K562 (cell line): Measurements from ENCODE around the gene SPTLC1. TPM values are rescaled to one million over a fixed set of nuclear protein-coding genes. Genes with fewer than 3 reads are reported as not detected.

Source experiments
- ATAC-seq: fragments of 200-7000 bp; cut with Tn5 transposase; 3 replicates; pipeline ENCODE4 v1.9.1; 2020; ENCODE audit warnings: moderate library complexity
- BruUV-seq: library from RNA; stranded (reverse); fragments of 400-500 nt; replicated peaks from 2 replicates; lab custom pipeline; 2021; lab: Mats Ljungman, UMichigan
- CTCF ChIA-PET: fragments of 300-600 bp; formaldehyde crosslinking; extraction: SDS; loops from one replicate; lab custom pipeline; 2021; ENCODE audit warnings: low intra/inter-chr PET ratio; lab: Yijun Ruan, JAX
- POLR2A ChIA-PET: fragments of 300-600, 350-650 bp; sonication (Branson Sonifier 250); formaldehyde crosslinking; extraction: SDS; loops from one replicate; lab custom pipeline; 2021; ENCODE audit warnings: antibody characterized with exemption, inconsistent platforms; lab: Yijun Ruan, JAX
- DNase-seq, 4 experiments: peaks; one replicate each; pipeline versions ENCODE4 v3.0.0 to v3.0.0-alpha.2; 2011 to 2018; ENCODE audit warnings: low spot score in 3 of 4, mixed read lengths in 3 of 4; ENCODE audit errors: extremely low read depth in 1 of 4
- FAIRE-seq: peaks from 2 replicates; lab custom pipeline; 2011; peaks lifted over from hg19 to GRCh38; lab: Jason Lieb, UNC
- H2AFZ ChIP-seq: 2 replicates; pipeline ENCODE4 v1.6.0; 2011; ENCODE audit warnings: low read depth, low read length, control low read depth, inconsistent platforms
- H3K27ac ChIP-seq: fragments of 200-600 bp; 3 replicates; pipeline ENCODE4 v1.8.0; 2011; ENCODE audit warnings: low read depth, mild to moderate bottlenecking, control low read depth, inconsistent platforms, low read length, moderate library complexity, mixed read lengths; ENCODE audit errors: extremely low read depth
- H3K27me3 ChIP-seq, 2 experiments: fragments of 300-600 bp in 1 of 2; 2 replicates in 1 of 2; 3 replicates in 1 of 2; pipeline versions ENCODE4 v1.6.0 to v1.8.0; 2011; ENCODE audit warnings: inconsistent platforms in 2 of 2, low read length in 2 of 2, mild to moderate bottlenecking in 1 of 2, mixed read lengths in 1 of 2, moderate library complexity in 1 of 2; ENCODE audit not compliant: control insufficient read depth in 2 of 2, insufficient read depth in 2 of 2
- H3K36me3 ChIP-seq: fragments of 300-600 bp; 3 replicates; pipeline ENCODE4 v1.8.0; 2011; ENCODE audit warnings: mild to moderate bottlenecking, low read length, inconsistent platforms; ENCODE audit not compliant: control insufficient read depth, insufficient read depth
- H3K4me1 ChIP-seq, 2 experiments: fragments of 200-600 bp in 1 of 2; replicated peaks in 1 of 2; 2 replicates in 1 of 2; 3 replicates in 1 of 2; pipeline versions ENCODE4 v1.5.1 to v1.8.0; 2011; ENCODE audit warnings: inconsistent platforms in 2 of 2, low read length in 2 of 2, mild to moderate bottlenecking in 1 of 2, mixed read lengths in 1 of 2, moderate library complexity in 1 of 2; ENCODE audit not compliant: control insufficient read depth in 2 of 2, insufficient read depth in 2 of 2
- H3K4me2 ChIP-seq: 2 replicates; pipeline ENCODE4 v1.6.1; 2011; ENCODE audit warnings: low read length, control low read depth, inconsistent platforms, mixed read lengths; ENCODE audit not compliant: insufficient read depth
- H3K4me3 ChIP-seq: fragments of 200-600 bp; sonication (generic), shearing (Covaris generic); 2 replicates; pipeline ENCODE4 v1.5.1; 2016; ENCODE audit warnings: control low read depth, inconsistent platforms
- H3K79me2 ChIP-seq: fragments of 200-600 bp; 3 replicates; pipeline ENCODE4 v1.8.0; 2011; ENCODE audit warnings: low read length, inconsistent platforms; ENCODE audit not compliant: control insufficient read depth, insufficient read depth
- H3K9ac ChIP-seq, 2 experiments: 2 replicates each; pipeline versions ENCODE4 v1.6.0 to v1.6.1; 2011; ENCODE audit warnings: low read depth in 2 of 2, low read length in 2 of 2, control low read depth in 1 of 2, inconsistent platforms in 1 of 2, mild to moderate bottlenecking in 1 of 2, mixed read lengths in 1 of 2; ENCODE audit not compliant: insufficient read depth in 1 of 2
- H3K9me1 ChIP-seq: one replicate; pipeline ENCODE4 v1.6.0; 2011; ENCODE audit warnings: inconsistent platforms, mild to moderate bottlenecking, low read length, moderate library complexity; ENCODE audit not compliant: control insufficient read depth, insufficient read depth
- H3K9me3 ChIP-seq: replicated peaks from 2 replicates; pipeline ENCODE4 v1.5.1; 2011; ENCODE audit warnings: low read depth, low read length, inconsistent platforms; ENCODE audit not compliant: control insufficient read depth, insufficient read depth
- H4K20me1 ChIP-seq: replicated peaks from 2 replicates; pipeline ENCODE4 v1.6.1; 2011; ENCODE audit warnings: low read length, inconsistent platforms, mixed read lengths; ENCODE audit not compliant: control insufficient read depth, insufficient read depth
- CSDE1 ChIP-seq, 2 experiments: fragments of 450-650 bp; IDR thresholded peaks; 2 replicates each; pipeline ENCODE4 v1.6.1; 2016; ENCODE audit warnings: mild to moderate bottlenecking in 1 of 2
- FOXO4 ChIP-seq: fragments of 450-650 bp; formaldehyde crosslinking; IDR thresholded peaks from 2 replicates; pipeline ENCODE4 v1.4.0; 2020; ENCODE audit warnings: mild to moderate bottlenecking, moderate library complexity
- GTF2B ChIP-seq: IDR thresholded peaks from 2 replicates; pipeline ENCODE4 v1.6.1; 2011; ENCODE audit not compliant: insufficient read length; ENCODE audit errors: extremely low read depth
- MEF2A ChIP-seq: IDR thresholded peaks from 2 replicates; pipeline ENCODE4 v1.6.1; 2011; ENCODE audit warnings: low read depth, mild to moderate bottlenecking, low read length, moderate library complexity; ENCODE audit not compliant: control insufficient read depth
- NFE2 ChIP-seq: IDR thresholded peaks from 2 replicates; pipeline ENCODE4 v1.6.1; 2014; ENCODE audit warnings: antibody characterized with exemption, low read depth
- NFE2L1 ChIP-seq: fragments of 450-650 bp; IDR thresholded peaks from 2 replicates; pipeline ENCODE4 v1.6.1; 2016; ENCODE audit warnings: missing genetic modification characterization, low read depth, mild to moderate bottlenecking, missing compliant biosample characterization, moderate library complexity, borderline replicate concordance
- POLR2AphosphoS5 ChIP-seq: IDR thresholded peaks from 2 replicates; pipeline ENCODE4 v1.6.1; 2011; ENCODE audit warnings: mild to moderate bottlenecking, low read depth, low read length, moderate library complexity; ENCODE audit not compliant: control insufficient read depth, insufficient read depth
- PTBP1 ChIP-seq: fragments of 200-400 bp; formaldehyde crosslinking; IDR thresholded peaks from 2 replicates; pipeline ENCODE4 v1.6.1; 2017; ENCODE audit warnings: low read depth, low read length
- TEAD1 ChIP-seq, 2 experiments: fragments of 450-650 bp in 1 of 2; sonication (generic) in 1 of 2; formaldehyde crosslinking; IDR thresholded peaks; 2 replicates each; pipeline versions ENCODE4 v1.4.0 to v1.8.0; 2020 to 2022; ENCODE audit warnings: mild to moderate bottlenecking in 2 of 2, missing genetic modification reagents in 1 of 2
- ZNF174 ChIP-seq: fragments of 250-450 bp; sonication (Bioruptor Pico); IDR thresholded peaks from 2 replicates; pipeline ENCODE4 v1.4.0; 2020; ENCODE audit warnings: mild to moderate bottlenecking
- ZNF316 ChIP-seq: fragments of 450-650 bp; IDR thresholded peaks from 2 replicates; pipeline ENCODE4 v1.6.1; 2016
- ZNF444 ChIP-seq: fragments of 250-450 bp; sonication (Bioruptor Pico); IDR thresholded peaks from 2 replicates; pipeline ENCODE4 v1.4.0; 2020; ENCODE audit warnings: mild to moderate bottlenecking, moderate library complexity
- WGBS: fragments of 100-300 bp; shearing (Covaris generic); methylation state at CpG from one replicate; pipeline ENCODE4 v1.1.6; 2016; ENCODE audit warnings: low coverage, mixed read lengths; ENCODE audit not compliant: insufficient coverage; ENCODE audit errors: missing lambda C conversion rate; 5-methylcytosine and 5-hydroxymethylcytosine counted together
- in situ Hi-C: fragments of 300-500 bp; cut with MboI; formaldehyde crosslinking; loops from 4 replicates; pipeline ENCODE4 v1.15.0; 2018; ENCODE audit warnings: inconsistent platforms, mixed read lengths
- intact Hi-C: fragments of 100-400 bp; cut with micrococcal nuclease; formaldehyde crosslinking; loops from 2 replicates; pipeline ENCODE4 v1.14.2; 2022
- polyA plus RNA-seq, 8 experiments: library from polyadenylated mRNA; depleted of rRNA in 4 of 8; stranded (reverse) in 5 of 8; unstranded in 3 of 8; fragments of >200 nt; fragmentation: Nextera tagmentation in 2 of 8; fragmentation: Illumina TruSeq in 1 of 8; extraction: Ambion mirVana in 2 of 8; extraction: Trizol in 1 of 8; gene quantifications; 2 replicates each; pipeline versions ENCODE4 v1.2.1 to v1.2.3, GENCODE V29; 2011 to 2014; ENCODE audit warnings: inconsistent platforms in 1 of 8, missing spikeins in 1 of 8
- total RNA-seq, 7 experiments: library from RNA; depleted of rRNA in 6 of 7; stranded (reverse); fragments of >200 nt in 6 of 7; fragmentation: Illumina TruSeq in 2 of 7; extraction: Trizol in 2 of 7; gene quantifications; 2 replicates each; pipeline versions ENCODE4 v1.2.1 to v1.2.3, GENCODE V29; 2011 to 2021; ENCODE audit warnings: low replicate concordance in 1 of 7

SPTLC1 gene
- total and polyA plus RNA-seq, 9 of the 15 experiments (the other 6 are each of a cell fraction or from before 2014, with no cell fraction given) = 58.8 to 125 (median 84.5) TPM

DNA sequence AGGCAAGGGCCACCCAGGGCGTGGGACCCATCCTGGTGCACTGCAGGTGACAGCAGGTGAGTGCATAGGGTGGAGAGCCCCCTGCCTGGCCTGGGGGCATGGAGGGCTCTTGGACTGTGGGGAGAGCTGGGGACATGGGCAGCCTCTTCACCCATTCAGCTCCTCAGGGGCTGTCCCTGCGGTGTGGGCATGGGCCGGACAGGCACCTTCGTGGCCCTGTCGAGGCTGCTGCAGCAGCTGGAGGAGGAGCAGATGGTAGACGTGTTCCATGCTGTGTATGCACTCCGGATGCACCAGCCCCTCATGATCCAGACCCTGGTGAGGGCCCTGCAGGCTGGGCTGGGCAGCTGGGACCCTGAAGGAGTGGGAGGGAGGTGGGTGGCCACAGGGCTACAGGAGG, 20.4 kb upstream of the SPTLC1 start:
- intact Hi-C loops = loop anchor here (2.0 to 10.0 kb wide), 3 partner anchors 192 to 655 kb away; partner anchors contain the start of genes CENPP and NOL8
- Histone ChIP-seq H3K4me2 (no peak overlapping the region), H4K20me1 (no peaks in the 10 kb centered on the region; the same call in 1 of the 2 replicates), H3K9ac (peak overlapping the region in 1 of 2 experiments; percentile 35; a peak in 1 of 4 replicates), H3K4me3 (no peak overlapping the region), H3K36me3 (no peaks in the 10 kb centered on the region), H3K9me3 (0 out of 2 replicates have a peak, but pooled peaks cover 2% of the 10 kb centered on the region), H3K79me2 (no peaks in the 10 kb centered on the region), H2AFZ (no peak overlapping the region), H3K4me1 (peaks cover 3 to 30% of the 10 kb centered on the region in 2 experiments; a peak in 4 of 5 replicates), H3K27ac (no peak overlapping the region), H3K9me1 (no peaks in the 10 kb centered on the region), H3K27me3 (peaks cover 0 to 10% of the 10 kb centered on the region in 2 experiments; a peak in 1 of 5 replicates)
- in situ Hi-C loops = loop anchor here (5.0 to 10.0 kb wide), 4 partner anchors 72 to 659 kb away; no protein-coding TSS in a partner anchor
- TF ChIP-seq TEAD1 (CRISPR knock-in tag; IDR thresholded peaks at IDR 0.05) (no peak), POLR2AphosphoS5 (no peak), ZNF316 (no peak), CSDE1 (IDR thresholded peaks at IDR 0.05) (no peak), MEF2A (no peak), GTF2B (no peak), ZNF444 (CRISPR knock-in tag) (no peak), FOXO4 (CRISPR knock-in tag) (no peak), NFE2L1 (tag) (no peak), NFE2 (no peak), PTBP1 (no peak), ZNF174 (CRISPR knock-in tag) (no peak)
- ChIA-PET CTCF (no interaction called here), POLR2A (interaction anchor here (0.5 to 2.6 kb wide), 3 partner anchors 156 to 795 kb away, joined by 3 to 9 read pairs (median 3); no protein-coding TSS in a partner anchor)
- ATAC-seq (no peak), DNase-seq (no peak), FAIRE-seq (no peak)
- no TSS peak for BruUV-seq
- WGBS = 5% methylated on average over 7 of the region's 7 CpGs
